Measurements from ENCODE around the gene FPGS.

The FPGS gene

DNA sequence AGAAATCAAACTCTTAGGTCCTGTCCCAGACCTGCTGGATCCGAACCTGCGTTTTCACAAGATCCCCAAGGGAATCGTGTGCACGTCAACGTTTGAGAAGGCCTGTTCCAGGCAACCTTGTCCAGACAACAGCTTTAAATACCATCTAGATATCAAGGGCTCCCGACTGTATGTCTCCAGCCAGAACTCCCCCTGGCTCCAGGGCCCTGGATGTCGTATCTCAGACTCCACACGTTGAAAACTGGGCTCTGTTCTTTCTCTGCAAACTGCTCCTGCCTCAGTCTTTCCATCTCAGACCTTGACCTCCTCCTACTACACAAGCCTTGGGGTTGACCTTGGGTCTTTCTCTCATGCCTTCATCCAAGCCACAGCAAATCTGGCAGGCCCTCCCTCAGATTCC lies 57.6 kb downstream of the FPGS start:
- no peak for DNase-seq (ENCODE audit: low read depth, low spot score)

DNA sequence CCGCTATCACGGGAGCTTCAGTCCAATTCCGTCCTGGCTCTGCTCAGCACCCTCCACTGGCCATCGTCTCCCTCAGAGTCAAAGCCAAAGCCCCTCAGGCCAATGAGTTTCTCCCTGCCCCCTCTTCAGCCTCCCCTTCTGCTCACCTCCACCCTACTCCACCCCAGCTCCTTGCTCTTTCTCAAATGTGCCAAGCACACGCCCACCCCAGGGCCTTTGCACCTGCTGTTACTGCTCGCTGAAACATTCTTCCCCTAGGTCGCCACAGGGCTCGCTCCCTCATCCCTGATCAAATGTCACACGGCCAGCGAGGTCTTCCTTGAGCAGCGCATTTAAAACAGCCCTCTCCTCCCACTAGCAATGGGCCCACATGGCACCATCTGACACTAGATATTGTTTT lies 58.1 kb downstream of the FPGS start:
- DNase-seq (ENCODE audit: low read depth, low spot score), result no peak

DNA sequence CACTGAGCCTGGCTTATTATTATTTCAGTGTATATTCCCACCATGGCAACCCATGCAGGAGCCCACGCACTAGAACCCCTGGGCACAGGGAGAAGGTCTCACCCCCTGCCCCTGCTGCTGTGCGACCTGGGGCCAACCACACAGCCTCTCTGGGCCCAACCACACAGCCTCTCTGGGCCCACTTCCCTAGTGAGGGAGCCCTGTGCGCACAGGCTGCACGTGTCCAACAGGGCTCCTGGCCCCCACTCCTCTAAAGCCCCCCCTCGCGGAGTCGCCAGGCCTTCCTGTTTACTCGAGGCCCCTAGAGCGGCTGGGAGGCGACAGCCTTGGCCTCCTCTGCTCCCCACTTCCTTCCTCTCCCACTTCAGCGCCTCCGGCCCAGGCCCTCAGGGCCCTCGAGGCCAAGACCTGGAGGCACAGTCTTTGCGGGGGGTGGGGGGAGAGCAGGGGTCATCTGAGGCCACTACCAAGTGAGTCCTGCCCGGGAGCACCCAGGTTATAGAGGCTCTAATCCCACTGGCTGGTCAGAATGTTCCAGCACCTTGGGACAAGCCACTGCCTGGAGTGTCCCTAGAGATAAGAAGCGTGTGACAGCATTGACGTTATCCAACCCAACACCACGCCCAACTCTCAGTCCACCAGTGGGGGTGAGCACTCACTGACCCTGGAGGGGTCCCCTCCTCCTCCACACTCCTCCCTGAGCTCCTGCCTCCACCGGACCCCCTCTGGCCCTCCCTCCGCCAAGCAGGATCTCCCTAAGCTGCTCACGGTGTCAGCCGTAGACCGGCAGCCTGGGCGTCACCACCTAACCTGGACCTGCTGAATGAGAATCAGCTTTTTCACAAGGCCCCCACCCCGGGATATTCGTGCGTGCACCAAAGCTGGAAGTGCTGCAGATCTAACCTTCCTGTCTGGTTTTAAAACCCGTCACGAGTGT lies 59.7 kb downstream of the FPGS start:
- DNase-seq (ENCODE audit: low read depth, low spot score), result no peak

DNA sequence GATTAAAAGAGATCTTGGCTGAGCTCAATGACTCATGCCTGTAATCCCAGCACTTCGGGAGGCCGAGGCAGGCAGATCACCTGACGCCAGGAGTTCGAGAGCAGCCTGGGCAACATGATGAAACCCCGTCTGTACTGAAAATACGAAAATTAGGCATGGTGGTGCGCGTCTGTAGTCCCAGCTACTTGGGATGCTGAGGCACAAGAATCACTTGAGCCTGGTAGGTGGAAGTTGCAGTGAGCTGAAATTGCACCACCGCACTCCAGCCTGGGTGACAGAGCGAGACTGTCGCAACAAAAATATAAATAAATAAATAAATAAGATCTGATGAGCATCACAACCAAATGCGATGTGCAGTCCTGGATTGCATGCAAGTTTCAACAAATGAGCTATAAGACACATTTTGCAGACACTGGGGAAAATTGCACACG lies 60.5 kb downstream of the FPGS start:
- no peak for DNase-seq (ENCODE audit: low read depth, low spot score)
